Nephron (organoid): ENCODE results near the gene LRRC4C.

Source experiments
- H3K27ac Mint-ChIP-seq, 3 experiments: 2 replicates each; pipeline ENCODE4 v1.8.0; 2020; ENCODE audit warnings: mixed read lengths in 3 of 3, mild to moderate bottlenecking in 2 of 3, moderate library complexity in 1 of 3
- H3K27me3 Mint-ChIP-seq: 2 replicates; pipeline ENCODE4 v1.8.0; 2021; ENCODE audit warnings: low read depth, mild to moderate bottlenecking, moderate library complexity, mixed read lengths
- H3K36me3 Mint-ChIP-seq: 2 replicates; pipeline ENCODE4 v1.8.0; 2020; ENCODE audit warnings: low read depth, mixed read lengths
- H3K4me1 Mint-ChIP-seq: 2 replicates; pipeline ENCODE4 v1.8.0; 2020; ENCODE audit warnings: mixed read lengths
- H3K4me3 Mint-ChIP-seq, 3 experiments: 2 replicates each; pipeline ENCODE4 v1.8.0; 2020; ENCODE audit warnings: mild to moderate bottlenecking in 3 of 3, mixed read lengths in 3 of 3, moderate library complexity in 2 of 3
- H3K9me3 Mint-ChIP-seq: 2 replicates; pipeline ENCODE4 v1.8.0; 2020; ENCODE audit warnings: mixed read lengths
- TF ChIP-seq, protein P1 (sequence below), 3 experiments: fragments of 200-600 bp; sonication (generic); IDR thresholded peaks; one replicate each; pipeline ENCODE4 v1.5.0; 2021; ENCODE audit warnings: antibody characterized with exemption in 3 of 3; ENCODE audit not compliant: unreplicated experiment in 3 of 3

Gene LRRC4C

DNA sequence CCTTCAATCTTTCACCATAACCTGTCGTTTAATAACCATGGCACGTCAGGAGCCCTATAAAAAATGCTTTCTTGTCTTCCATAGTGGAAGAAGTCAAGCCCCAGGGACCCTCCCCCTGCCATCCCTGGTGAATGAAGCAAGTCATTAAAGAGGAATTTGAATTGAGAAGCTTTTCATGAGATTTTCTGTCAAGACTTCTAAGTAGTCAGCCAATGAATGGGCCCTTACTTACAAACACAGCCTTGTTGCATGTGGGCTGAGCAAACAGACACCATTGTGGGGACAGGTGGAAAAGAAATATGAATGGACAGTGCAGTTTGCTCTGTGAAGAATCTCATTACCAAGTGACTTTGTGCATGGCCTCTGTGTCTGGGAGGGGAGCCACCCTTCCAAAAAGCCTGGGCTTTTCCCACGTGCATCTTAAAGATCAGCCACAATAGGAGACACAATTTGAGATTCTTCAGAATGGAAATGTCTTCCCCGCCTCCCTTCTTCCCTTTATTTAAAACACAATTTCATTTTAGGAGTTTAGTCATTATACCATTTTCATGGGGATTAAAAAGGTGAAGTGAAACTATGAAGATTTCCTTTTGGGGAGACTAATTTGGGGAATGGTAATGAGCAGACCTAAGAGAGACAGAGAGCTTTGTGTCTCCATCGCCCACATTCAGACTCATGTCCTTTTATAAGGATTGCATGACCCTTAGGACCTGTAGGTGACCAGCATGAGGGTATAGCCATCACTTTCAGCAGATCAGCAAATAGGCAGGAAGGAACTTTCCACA lies 152.0 kb downstream of the LRRC4C start:
- no peak overlapping the region for H3K4me3 Mint-ChIP-seq
- no peaks in the 10 kb centered on the region for H3K4me1 Mint-ChIP-seq
- no peak overlapping the region for H3K27ac Mint-ChIP-seq
- TF ChIP-seq, protein P1, sequence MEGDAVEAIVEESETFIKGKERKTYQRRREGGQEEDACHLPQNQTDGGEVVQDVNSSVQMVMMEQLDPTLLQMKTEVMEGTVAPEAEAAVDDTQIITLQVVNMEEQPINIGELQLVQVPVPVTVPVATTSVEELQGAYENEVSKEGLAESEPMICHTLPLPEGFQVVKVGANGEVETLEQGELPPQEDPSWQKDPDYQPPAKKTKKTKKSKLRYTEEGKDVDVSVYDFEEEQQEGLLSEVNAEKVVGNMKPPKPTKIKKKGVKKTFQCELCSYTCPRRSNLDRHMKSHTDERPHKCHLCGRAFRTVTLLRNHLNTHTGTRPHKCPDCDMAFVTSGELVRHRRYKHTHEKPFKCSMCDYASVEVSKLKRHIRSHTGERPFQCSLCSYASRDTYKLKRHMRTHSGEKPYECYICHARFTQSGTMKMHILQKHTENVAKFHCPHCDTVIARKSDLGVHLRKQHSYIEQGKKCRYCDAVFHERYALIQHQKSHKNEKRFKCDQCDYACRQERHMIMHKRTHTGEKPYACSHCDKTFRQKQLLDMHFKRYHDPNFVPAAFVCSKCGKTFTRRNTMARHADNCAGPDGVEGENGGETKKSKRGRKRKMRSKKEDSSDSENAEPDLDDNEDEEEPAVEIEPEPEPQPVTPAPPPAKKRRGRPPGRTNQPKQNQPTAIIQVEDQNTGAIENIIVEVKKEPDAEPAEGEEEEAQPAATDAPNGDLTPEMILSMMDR (IDR thresholded peaks at IDR 0.05; ENCODE audit: unreplicated experiment in 3 of 3): no peak
- H3K27me3 Mint-ChIP-seq: no peaks in the 10 kb centered on the region
- H3K36me3 Mint-ChIP-seq: peaks cover 5% of the 10 kb centered on the region
- H3K9me3 Mint-ChIP-seq: peaks cover 5% of the 10 kb centered on the region

DNA sequence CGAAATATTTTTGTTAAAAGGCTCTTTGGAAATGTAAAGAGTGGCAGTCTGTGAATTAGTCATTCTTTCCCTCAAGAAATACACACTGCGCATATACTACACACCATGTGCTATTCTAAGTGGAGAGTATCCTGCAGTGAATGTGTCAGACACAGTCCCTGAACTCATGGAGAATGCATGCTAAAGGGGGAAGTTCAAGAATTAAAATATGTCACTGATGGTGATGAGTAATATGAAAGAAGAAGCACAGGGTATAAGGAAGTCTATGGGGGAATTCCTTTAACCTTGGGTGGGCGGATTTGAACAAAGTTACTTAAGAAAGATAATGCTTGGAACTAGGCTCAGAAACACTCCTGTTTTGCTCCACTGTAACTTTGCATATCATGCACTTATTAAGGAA lies 153.0 kb downstream of the LRRC4C start:
- no peak overlapping the region for H3K4me3 Mint-ChIP-seq
- TF ChIP-seq, protein P1 (IDR thresholded peaks at IDR 0.05; ENCODE audit: unreplicated experiment in 3 of 3): no peak
- H3K27ac Mint-ChIP-seq: no peak overlapping the region

DNA sequence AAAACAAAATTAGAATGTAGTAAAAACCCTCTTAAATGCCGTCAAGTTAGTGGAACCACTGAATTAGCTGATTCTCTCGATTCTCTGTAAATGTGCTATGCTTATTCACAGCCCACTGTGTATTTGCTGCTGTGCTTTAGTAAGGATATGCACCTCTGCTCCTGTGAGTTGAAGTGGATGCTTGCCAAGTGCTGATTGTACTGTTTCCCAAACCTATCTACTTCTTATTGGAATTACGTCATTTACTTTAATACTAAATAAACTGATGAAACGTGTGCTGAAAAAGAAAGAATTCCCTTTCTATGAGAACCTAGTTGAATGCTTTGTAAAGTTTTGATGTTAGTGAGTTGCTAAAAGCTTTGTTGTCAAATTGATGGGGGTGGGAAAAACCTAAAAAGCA lies 158.4 kb downstream of the LRRC4C start:
- TF ChIP-seq, protein P1 (IDR thresholded peaks at IDR 0.05; ENCODE audit: unreplicated experiment in 3 of 3): no peak
- peaks cover 2% of the 10 kb centered on the region for H3K36me3 Mint-ChIP-seq
- H3K4me1 Mint-ChIP-seq: peaks cover 4% of the 10 kb centered on the region
- H3K27me3 Mint-ChIP-seq: no peaks in the 10 kb centered on the region
- H3K4me3 Mint-ChIP-seq: no peak overlapping the region
- no peak overlapping the region for H3K27ac Mint-ChIP-seq
- peaks cover 1% of the 10 kb centered on the region for H3K9me3 Mint-ChIP-seq

More for the DNA sequence above, 153.0 kb downstream of the LRRC4C start:
- Mint-ChIP-seq H3K27me3 (no peaks in the 10 kb centered on the region), H3K4me1 (no peaks in the 10 kb centered on the region), H3K9me3 (peaks cover 5% of the 10 kb centered on the region), H3K36me3 (peaks cover 5% of the 10 kb centered on the region)

DNA sequence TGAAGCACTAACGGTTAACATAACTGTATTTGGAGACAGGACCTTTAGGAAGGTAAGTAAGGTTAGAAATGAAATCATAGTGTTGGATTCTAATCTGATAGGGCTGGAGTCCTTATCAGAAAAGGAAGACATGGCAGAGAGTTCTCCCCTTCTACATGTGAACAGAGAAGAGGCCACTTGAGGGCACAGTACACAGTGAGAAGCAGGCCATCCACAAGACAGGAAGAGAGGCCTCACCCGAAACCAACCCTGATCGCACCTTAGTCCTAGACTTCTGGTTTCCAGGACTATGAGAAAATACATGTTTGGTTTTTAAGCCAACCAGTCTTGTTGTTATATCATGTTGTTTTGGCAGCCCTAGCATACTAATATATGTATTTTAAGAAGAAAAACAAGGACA lies 170.0 kb downstream of the LRRC4C start:
- no peak overlapping the region for H3K4me3 Mint-ChIP-seq
- TF ChIP-seq, protein P1 (IDR thresholded peaks at IDR 0.05; ENCODE audit: unreplicated experiment in 3 of 3): no peak

DNA sequence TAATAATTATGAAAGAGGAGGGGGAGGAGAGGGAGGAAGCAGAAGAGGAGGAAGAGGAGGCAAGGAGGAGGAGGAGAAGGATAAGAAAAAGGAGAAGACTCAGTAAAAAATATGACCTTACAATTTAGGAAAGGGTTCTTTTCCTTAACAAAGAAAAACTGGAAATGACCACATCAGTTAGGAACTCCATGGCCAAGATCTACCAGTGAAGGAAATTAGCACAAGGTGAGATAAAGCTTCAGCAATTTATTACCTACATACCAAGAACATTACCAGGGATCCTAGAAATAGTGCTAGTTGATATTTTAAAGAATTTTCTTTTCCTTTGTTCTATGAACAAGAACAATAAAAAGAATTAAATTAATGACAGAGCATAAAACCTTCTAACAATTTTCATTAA lies 172.7 kb downstream of the LRRC4C start:
- peaks cover 4% of the 10 kb centered on the region for H3K4me1 Mint-ChIP-seq
- no peaks in the 10 kb centered on the region for H3K36me3 Mint-ChIP-seq
- no peak overlapping the region for H3K27ac Mint-ChIP-seq
- H3K4me3 Mint-ChIP-seq: no peak overlapping the region
- no peaks in the 10 kb centered on the region for H3K9me3 Mint-ChIP-seq
- no peaks in the 10 kb centered on the region for H3K27me3 Mint-ChIP-seq
- TF ChIP-seq, protein P1 (IDR thresholded peaks at IDR 0.05; ENCODE audit: unreplicated experiment in 3 of 3): no peak

More for the DNA sequence above, 170.0 kb downstream of the LRRC4C start:
- Mint-ChIP-seq H3K27ac (no peak overlapping the region), H3K27me3 (no peaks in the 10 kb centered on the region), H3K36me3 (no peaks in the 10 kb centered on the region), H3K9me3 (no peaks in the 10 kb centered on the region), H3K4me1 (no peaks in the 10 kb centered on the region)

DNA sequence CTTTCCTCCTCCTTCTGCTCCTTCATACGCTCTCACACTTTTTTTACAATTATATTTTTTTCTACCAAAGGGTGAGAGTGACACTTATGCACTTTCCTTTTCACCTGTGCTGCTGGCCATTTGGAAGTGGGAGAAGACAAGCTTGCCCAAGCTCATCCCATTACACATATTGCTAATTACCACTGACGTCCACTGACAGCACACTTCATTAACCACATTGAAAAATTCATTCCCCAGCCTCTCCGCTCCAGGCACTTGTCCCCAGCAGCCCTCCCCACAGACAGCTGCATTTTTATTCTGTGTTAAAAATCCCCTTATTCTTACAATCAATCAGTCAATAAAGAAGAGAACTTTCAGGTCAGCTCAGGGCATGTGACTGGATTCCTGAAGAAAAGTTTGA lies 175.1 kb downstream of the LRRC4C start:
- Mint-ChIP-seq H3K4me3 (no peak overlapping the region), H3K4me1 (peaks cover 11% of the 10 kb centered on the region), H3K36me3 (no peaks in the 10 kb centered on the region), H3K27ac (no peak overlapping the region), H3K9me3 (no peaks in the 10 kb centered on the region), H3K27me3 (no peaks in the 10 kb centered on the region)
- TF ChIP-seq, protein P1 (IDR thresholded peaks at IDR 0.05; ENCODE audit: unreplicated experiment in 3 of 3): no peak
